HepG2 (cell line): ENCODE measurements around the gene CD58. TPM values are rescaled to one million over a fixed set of nuclear protein-coding genes. Genes with fewer than 3 reads are reported as not detected.

Experiments
- BORCS8-MEF2B ChIP-seq: sonication (generic); formaldehyde crosslinking; IDR thresholded peaks from 2 replicates; pipeline ENCODE4 v1.8.0; 2022; ENCODE audit warnings: mild to moderate bottlenecking, missing genetic modification reagents
- ZBTB7A ChIP-seq: sonication (generic); formaldehyde crosslinking; IDR thresholded peaks from 2 replicates; pipeline ENCODE4 v1.8.0; 2022; ENCODE audit warnings: mild to moderate bottlenecking, missing genetic modification reagents
- ZKSCAN5 ChIP-seq: sonication (generic); formaldehyde crosslinking; IDR thresholded peaks from 2 replicates; pipeline ENCODE4 v1.5.1; 2020; ENCODE audit warnings: mild to moderate bottlenecking, missing genetic modification reagents
- ZNF33B ChIP-seq: sonication (generic); formaldehyde crosslinking; IDR thresholded peaks from 2 replicates; pipeline ENCODE4 v1.5.1; 2020; ENCODE audit warnings: mild to moderate bottlenecking, missing genetic modification reagents
- ZNF367 ChIP-seq: sonication (generic); formaldehyde crosslinking; IDR thresholded peaks from 2 replicates; pipeline ENCODE4 v1.4.0; 2020; ENCODE audit warnings: missing genetic modification reagents, borderline replicate concordance
- polyA plus RNA-seq, 8 experiments: library from polyadenylated mRNA; depleted of rRNA in 3 of 8; stranded (reverse) in 7 of 8; unstranded in 1 of 8; fragments of >200 nt; fragmentation: Illumina TruSeq in 4 of 8; extraction: Trizol in 4 of 8; gene quantifications; 2 replicates each; pipeline versions ENCODE4 v1.2.1 to v1.2.3, GENCODE V29; 2011 to 2016; ENCODE audit warnings: low read depth in 4 of 8, missing spikeins in 1 of 8, mixed read lengths in 1 of 8; ENCODE audit not compliant: insufficient read depth in 1 of 8
- total RNA-seq, 5 experiments: library from RNA; depleted of rRNA; stranded (reverse); fragments of >200 nt; fragmentation: Illumina TruSeq; extraction: Trizol; gene quantifications; 2 replicates each; pipeline ENCODE4 v1.2.3, GENCODE V29; 2016; ENCODE audit warnings: low read depth in 1 of 5
- TF ChIP-seq, protein P1 (sequence below): sonication (generic); formaldehyde crosslinking; IDR thresholded peaks from 2 replicates; pipeline ENCODE4 v1.5.0; 2020; ENCODE audit warnings: mild to moderate bottlenecking, missing genetic modification reagents, borderline replicate concordance
- TF ChIP-seq, protein P2 (sequence below): sonication (generic); formaldehyde crosslinking; IDR thresholded peaks from 2 replicates; pipeline ENCODE4 v1.5.1; 2020; ENCODE audit warnings: missing genetic modification reagents, mild to moderate bottlenecking, borderline replicate concordance
- TF ChIP-seq, protein P3 (sequence below): sonication (generic); formaldehyde crosslinking; IDR thresholded peaks from 2 replicates; pipeline ENCODE4 v1.5.1; 2020; ENCODE audit warnings: missing genetic modification reagents, mild to moderate bottlenecking, borderline replicate concordance
- TF ChIP-seq, protein P4 (sequence below), 2 experiments: IDR thresholded peaks; 2 replicates each; pipeline ENCODE4 v1.6.1; 2011 to 2012; ENCODE audit warnings: low read length in 2 of 2, borderline replicate concordance in 1 of 2, low read depth in 1 of 2, mild to moderate bottlenecking in 1 of 2, moderate library complexity in 1 of 2
- TF ChIP-seq, protein P5 (sequence below): sonication (generic); formaldehyde crosslinking; IDR thresholded peaks from 2 replicates; pipeline ENCODE4 v1.9.0; 2021; ENCODE audit warnings: missing genetic modification reagents, mild to moderate bottlenecking, borderline replicate concordance
- TF ChIP-seq, protein P6 (sequence below): sonication (generic); formaldehyde crosslinking; IDR thresholded peaks from 2 replicates; pipeline ENCODE4 v1.5.1; 2020; ENCODE audit warnings: mild to moderate bottlenecking, missing genetic modification reagents, moderate library complexity

The CD58 gene
- total and polyA plus RNA-seq, 2 of the 13 experiments (the other 11 are each of a cell fraction or from before 2014, with no cell fraction given): 9.4 to 13.5 TPM

DNA sequence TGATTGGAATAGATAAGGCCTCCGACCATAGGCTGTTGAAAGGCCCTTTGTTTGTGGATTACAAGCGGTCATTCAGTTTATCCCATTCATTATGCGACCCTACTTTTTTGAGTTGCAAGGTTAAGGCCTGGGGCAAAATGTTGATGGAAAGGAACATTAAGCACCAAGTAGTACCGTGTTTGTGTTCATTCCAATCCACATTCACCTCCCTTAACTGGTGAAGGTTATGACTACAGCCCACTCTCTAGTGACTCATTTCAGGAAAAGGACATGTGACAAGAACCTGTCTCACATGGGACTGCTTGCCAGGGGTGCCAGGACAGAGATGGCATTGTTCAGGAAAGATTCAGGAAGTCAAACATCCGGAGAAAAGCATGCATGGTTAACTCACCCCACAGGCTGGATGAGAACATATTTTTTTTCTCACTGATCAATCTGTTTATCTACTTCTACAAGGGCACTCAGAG lies 81.6 kb downstream of the CD58 start (continued):
- TF ChIP-seq, protein P1, sequence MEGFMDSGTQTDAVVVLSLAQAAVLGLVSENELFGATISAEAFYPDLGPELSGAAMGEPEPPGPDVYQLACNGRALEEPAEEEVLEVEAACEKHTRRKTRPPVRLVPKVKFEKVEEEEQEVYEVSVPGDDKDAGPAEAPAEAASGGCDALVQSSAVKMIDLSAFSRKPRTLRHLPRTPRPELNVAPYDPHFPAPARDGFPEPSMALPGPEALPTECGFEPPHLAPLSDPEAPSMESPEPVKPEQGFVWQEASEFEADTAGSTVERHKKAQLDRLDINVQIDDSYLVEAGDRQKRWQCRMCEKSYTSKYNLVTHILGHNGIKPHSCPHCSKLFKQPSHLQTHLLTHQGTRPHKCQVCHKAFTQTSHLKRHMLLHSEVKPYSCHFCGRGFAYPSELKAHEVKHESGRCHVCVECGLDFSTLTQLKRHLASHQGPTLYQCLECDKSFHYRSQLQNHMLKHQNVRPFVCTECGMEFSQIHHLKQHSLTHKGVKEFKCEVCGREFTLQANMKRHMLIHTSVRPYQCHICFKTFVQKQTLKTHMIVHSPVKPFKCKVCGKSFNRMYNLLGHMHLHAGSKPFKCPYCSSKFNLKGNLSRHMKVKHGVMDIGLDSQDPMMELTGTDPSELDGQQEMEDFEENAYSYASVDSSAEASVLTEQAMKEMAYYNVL (CRISPR knock-in tag): 0 out of 2 replicates have a peak, but pooled peaks have one; percentile 33
- TF ChIP-seq ZBTB7A (no peak), ZNF33B (no peak), BORCS8-MEF2B (no peak), ZKSCAN5 (no peak), ZNF367 (CRISPR knock-in tag) (no peak)
- TF ChIP-seq, protein P2, sequence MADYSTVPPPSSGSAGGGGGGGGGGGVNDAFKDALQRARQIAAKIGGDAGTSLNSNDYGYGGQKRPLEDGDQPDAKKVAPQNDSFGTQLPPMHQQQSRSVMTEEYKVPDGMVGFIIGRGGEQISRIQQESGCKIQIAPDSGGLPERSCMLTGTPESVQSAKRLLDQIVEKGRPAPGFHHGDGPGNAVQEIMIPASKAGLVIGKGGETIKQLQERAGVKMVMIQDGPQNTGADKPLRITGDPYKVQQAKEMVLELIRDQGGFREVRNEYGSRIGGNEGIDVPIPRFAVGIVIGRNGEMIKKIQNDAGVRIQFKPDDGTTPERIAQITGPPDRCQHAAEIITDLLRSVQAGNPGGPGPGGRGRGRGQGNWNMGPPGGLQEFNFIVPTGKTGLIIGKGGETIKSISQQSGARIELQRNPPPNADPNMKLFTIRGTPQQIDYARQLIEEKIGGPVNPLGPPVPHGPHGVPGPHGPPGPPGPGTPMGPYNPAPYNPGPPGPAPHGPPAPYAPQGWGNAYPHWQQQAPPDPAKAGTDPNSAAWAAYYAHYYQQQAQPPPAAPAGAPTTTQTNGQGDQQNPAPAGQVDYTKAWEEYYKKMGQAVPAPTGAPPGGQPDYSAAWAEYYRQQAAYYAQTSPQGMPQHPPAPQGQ (CRISPR knock-in tag): no peak
- TF ChIP-seq, protein P3, sequence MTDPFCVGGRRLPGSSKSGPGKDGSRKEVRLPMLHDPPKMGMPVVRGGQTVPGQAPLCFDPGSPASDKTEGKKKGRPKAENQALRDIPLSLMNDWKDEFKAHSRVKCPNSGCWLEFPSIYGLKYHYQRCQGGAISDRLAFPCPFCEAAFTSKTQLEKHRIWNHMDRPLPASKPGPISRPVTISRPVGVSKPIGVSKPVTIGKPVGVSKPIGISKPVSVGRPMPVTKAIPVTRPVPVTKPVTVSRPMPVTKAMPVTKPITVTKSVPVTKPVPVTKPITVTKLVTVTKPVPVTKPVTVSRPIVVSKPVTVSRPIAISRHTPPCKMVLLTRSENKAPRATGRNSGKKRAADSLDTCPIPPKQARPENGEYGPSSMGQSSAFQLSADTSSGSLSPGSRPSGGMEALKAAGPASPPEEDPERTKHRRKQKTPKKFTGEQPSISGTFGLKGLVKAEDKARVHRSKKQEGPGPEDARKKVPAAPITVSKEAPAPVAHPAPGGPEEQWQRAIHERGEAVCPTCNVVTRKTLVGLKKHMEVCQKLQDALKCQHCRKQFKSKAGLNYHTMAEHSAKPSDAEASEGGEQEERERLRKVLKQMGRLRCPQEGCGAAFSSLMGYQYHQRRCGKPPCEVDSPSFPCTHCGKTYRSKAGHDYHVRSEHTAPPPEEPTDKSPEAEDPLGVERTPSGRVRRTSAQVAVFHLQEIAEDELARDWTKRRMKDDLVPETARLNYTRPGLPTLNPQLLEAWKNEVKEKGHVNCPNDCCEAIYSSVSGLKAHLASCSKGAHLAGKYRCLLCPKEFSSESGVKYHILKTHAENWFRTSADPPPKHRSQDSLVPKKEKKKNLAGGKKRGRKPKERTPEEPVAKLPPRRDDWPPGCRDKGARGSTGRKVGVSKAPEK (CRISPR knock-in tag): no peak
- TF ChIP-seq, protein P4, sequence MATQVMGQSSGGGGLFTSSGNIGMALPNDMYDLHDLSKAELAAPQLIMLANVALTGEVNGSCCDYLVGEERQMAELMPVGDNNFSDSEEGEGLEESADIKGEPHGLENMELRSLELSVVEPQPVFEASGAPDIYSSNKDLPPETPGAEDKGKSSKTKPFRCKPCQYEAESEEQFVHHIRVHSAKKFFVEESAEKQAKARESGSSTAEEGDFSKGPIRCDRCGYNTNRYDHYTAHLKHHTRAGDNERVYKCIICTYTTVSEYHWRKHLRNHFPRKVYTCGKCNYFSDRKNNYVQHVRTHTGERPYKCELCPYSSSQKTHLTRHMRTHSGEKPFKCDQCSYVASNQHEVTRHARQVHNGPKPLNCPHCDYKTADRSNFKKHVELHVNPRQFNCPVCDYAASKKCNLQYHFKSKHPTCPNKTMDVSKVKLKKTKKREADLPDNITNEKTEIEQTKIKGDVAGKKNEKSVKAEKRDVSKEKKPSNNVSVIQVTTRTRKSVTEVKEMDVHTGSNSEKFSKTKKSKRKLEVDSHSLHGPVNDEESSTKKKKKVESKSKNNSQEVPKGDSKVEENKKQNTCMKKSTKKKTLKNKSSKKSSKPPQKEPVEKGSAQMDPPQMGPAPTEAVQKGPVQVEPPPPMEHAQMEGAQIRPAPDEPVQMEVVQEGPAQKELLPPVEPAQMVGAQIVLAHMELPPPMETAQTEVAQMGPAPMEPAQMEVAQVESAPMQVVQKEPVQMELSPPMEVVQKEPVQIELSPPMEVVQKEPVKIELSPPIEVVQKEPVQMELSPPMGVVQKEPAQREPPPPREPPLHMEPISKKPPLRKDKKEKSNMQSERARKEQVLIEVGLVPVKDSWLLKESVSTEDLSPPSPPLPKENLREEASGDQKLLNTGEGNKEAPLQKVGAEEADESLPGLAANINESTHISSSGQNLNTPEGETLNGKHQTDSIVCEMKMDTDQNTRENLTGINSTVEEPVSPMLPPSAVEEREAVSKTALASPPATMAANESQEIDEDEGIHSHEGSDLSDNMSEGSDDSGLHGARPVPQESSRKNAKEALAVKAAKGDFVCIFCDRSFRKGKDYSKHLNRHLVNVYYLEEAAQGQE (IDR thresholded peaks at IDR 0.05; ENCODE audit: borderline replicate concordance in 1 of 2, low read depth in 1 of 2, low read length in 2 of 2): no peak
- TF ChIP-seq, protein P5, sequence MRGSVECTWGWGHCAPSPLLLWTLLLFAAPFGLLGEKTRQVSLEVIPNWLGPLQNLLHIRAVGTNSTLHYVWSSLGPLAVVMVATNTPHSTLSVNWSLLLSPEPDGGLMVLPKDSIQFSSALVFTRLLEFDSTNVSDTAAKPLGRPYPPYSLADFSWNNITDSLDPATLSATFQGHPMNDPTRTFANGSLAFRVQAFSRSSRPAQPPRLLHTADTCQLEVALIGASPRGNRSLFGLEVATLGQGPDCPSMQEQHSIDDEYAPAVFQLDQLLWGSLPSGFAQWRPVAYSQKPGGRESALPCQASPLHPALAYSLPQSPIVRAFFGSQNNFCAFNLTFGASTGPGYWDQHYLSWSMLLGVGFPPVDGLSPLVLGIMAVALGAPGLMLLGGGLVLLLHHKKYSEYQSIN (CRISPR knock-in tag): no peak
- TF ChIP-seq, protein P6, sequence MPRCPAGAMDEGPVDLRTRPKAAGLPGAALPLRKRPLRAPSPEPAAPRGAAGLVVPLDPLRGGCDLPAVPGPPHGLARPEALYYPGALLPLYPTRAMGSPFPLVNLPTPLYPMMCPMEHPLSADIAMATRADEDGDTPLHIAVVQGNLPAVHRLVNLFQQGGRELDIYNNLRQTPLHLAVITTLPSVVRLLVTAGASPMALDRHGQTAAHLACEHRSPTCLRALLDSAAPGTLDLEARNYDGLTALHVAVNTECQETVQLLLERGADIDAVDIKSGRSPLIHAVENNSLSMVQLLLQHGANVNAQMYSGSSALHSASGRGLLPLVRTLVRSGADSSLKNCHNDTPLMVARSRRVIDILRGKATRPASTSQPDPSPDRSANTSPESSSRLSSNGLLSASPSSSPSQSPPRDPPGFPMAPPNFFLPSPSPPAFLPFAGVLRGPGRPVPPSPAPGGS (CRISPR knock-in tag): no peak
